AG04449 (cell line): ENCODE measurements around the gene SRGAP3.

Experiments
- CTCF ChIA-PET: fragments of 350-600 bp; formaldehyde crosslinking; extraction: SDS; loops from one replicate; lab custom pipeline; 2021; ENCODE audit warnings: antibody characterized with exemption; lab: Yijun Ruan, JAX
- POLR2A ChIA-PET: fragments of 400-600, 350-600 bp; formaldehyde crosslinking; extraction: SDS; loops from one replicate; lab custom pipeline; 2020; ENCODE audit warnings: antibody characterized with exemption, inconsistent platforms; lab: Yijun Ruan, JAX
- DNase-seq: peaks from one replicate; pipeline ENCODE4 v3.0.0-alpha.2; 2010; ENCODE audit warnings: low read depth, low spot score
- H3K4me3 ChIP-seq: 2 replicates; pipeline ENCODE4 v1.5.1; 2011; ENCODE audit warnings: low read depth, mild to moderate bottlenecking, control low read depth, low read length
- TF ChIP-seq, protein P1 (sequence below): IDR thresholded peaks from one replicate; pipeline ENCODE4 v1.5.1; 2011; ENCODE audit warnings: mild to moderate bottlenecking, moderate library complexity, low read length, control low read depth, inconsistent platforms; ENCODE audit not compliant: insufficient read depth; ENCODE audit errors: missing control alignments

Gene SRGAP3

DNA sequence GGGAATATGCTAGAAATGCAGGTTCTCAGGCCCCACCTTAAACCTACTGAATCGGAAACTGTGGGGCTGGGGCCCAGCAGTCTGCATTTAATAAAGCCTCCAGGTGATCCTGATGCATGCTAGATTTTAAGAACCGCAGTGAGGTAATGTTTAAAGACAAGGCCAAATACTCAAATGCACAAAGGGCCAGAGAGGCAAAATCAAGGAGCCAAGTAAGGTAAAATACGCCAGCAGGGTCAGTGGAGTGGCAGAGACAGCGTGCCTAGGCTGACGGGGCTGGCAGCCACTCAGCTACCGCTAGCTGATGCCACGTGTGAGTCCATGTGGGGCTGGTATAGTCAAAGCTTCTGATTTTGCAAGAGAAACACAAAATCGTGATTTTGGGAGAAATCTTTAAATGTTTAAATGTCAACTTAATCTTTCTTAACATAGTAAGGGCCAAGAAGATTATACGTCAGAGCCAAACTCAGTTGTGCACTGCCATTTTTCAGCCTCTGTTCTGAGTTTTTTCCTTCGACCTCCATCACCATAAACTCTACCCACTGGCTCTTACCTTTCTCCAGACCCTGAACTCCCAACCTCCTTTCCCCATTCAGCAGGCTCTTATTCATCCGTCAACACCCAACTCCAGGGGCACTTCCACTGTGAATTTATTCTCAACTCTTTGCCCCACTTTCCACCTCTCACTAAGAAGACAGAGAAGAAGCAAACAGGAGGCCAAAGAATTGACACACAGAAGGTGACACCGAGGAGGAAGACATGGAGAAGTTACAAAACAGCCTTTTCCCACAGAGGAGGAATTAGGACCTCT, 149.5 kb downstream of the SRGAP3 start:
- H3K4me3 ChIP-seq = no peak overlapping the region
- no peak for DNase-seq
- ChIA-PET POLR2A (no interaction called here), CTCF (no interaction called here)
- TF ChIP-seq, protein P1, sequence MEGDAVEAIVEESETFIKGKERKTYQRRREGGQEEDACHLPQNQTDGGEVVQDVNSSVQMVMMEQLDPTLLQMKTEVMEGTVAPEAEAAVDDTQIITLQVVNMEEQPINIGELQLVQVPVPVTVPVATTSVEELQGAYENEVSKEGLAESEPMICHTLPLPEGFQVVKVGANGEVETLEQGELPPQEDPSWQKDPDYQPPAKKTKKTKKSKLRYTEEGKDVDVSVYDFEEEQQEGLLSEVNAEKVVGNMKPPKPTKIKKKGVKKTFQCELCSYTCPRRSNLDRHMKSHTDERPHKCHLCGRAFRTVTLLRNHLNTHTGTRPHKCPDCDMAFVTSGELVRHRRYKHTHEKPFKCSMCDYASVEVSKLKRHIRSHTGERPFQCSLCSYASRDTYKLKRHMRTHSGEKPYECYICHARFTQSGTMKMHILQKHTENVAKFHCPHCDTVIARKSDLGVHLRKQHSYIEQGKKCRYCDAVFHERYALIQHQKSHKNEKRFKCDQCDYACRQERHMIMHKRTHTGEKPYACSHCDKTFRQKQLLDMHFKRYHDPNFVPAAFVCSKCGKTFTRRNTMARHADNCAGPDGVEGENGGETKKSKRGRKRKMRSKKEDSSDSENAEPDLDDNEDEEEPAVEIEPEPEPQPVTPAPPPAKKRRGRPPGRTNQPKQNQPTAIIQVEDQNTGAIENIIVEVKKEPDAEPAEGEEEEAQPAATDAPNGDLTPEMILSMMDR = no peak

DNA sequence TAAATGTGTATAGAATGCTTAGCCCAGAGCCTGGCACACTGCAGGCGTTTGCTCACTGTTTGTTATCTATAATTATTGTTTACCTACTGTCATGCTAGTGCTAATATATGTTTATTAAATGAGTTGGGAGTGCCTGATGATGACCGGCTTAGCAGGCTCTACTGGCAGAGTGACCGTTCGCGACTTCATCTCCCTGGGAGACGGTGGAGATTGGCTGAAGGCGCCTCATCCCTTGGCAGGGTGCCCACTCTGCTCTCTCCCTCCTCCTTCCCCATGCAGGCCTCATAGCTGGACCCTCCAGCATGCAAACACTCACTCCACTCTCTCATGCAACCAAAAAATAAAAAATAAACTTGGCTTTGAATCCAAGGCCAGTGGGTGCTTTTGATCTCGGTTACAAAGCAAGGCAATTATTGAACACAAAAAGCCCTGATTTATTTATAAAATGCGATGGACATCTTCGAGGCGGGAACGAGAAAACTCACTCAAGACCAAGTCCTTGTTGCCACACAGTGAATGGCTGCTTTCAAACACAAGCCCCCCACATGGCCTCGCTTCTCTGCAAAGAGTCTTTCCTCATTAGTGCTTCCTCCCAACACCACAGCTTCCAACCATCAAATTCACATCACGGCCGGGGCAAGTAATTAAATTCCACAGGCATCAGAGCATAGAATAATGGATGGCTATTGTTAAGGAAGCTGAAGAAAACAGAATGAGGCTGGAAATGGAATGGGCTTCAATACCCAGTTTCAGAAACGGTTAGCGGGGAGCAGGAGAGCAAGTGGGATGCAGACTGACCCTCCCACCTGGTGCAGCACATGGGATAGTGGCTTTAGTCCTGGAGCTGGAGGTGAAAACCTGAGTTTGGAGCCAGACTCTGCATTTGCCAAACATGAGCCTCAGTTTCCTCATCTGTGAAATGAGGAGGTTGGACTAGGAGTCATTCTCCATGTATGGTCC, 150.4 kb downstream of the SRGAP3 start:
- ChIA-PET CTCF (no interaction called here), POLR2A (no interaction called here)
- TF ChIP-seq, protein P1 = no peak
- H3K4me3 ChIP-seq = no peak overlapping the region
- DNase-seq = no peak

DNA sequence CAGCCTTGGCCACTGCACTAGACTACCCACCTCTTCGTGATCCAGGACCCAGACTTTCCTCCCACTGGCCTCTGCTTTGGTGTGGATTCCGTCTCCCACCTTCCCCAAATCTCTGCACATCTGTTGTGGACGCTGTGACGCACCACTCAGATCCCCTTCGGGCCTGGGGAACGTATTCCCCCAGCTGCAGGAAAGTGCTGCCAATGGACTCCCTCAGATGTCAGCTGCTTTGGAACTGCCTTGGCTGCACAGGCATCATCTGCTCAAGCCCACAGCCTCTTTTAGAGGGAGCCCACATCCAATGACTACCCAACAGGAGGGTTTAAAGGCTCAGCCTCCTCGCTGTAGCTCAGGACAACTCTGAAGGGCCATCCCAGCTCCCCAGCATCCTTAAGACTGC, 152.0 kb downstream of the SRGAP3 start:
- no peak for DNase-seq
- TF ChIP-seq, protein P1 = no peak
- ChIA-PET CTCF (no interaction called here), POLR2A (no interaction called here)
- H3K4me3 ChIP-seq = no peak overlapping the region

DNA sequence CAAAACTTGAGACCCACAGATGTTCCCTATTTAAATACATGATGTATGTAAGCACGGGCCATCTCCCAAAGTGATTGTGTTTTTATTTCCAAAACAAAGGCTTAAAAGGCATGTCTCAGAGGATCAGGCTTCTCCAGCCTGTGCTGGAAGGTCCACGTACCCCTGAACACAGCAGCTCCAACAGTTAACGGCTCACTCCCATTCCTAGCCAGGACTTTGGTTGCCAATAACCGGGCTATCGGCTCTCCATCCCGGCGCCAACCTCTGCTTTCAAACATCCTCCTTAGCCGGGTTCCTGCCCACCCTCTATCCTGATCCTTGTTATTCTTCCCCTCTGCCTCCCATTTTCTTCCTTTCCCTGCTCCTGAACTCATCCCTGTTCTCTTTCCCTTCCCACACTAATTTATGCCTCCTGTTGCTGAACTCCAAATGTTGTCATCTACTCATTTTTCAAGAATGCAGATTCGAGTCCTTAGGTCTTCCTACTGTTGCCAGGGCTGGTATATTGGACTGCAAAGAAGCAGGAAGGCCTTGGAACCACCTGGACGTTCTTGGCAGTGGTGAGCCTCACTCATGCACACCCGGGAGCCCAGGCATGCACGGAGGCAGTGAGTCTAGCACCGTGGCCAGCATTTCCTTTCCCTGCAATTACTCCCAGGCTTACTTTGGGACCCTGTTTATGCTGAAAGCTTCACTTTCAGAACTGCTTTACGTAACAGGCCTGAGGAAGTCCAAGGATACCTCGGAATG, 157.8 kb downstream of the SRGAP3 start:
- POLR2A ChIA-PET = no interaction called here
- no peak overlapping the region for H3K4me3 ChIP-seq
- CTCF ChIA-PET = no interaction called here
- TF ChIP-seq, protein P1 = no peak
- no peak for DNase-seq

DNA sequence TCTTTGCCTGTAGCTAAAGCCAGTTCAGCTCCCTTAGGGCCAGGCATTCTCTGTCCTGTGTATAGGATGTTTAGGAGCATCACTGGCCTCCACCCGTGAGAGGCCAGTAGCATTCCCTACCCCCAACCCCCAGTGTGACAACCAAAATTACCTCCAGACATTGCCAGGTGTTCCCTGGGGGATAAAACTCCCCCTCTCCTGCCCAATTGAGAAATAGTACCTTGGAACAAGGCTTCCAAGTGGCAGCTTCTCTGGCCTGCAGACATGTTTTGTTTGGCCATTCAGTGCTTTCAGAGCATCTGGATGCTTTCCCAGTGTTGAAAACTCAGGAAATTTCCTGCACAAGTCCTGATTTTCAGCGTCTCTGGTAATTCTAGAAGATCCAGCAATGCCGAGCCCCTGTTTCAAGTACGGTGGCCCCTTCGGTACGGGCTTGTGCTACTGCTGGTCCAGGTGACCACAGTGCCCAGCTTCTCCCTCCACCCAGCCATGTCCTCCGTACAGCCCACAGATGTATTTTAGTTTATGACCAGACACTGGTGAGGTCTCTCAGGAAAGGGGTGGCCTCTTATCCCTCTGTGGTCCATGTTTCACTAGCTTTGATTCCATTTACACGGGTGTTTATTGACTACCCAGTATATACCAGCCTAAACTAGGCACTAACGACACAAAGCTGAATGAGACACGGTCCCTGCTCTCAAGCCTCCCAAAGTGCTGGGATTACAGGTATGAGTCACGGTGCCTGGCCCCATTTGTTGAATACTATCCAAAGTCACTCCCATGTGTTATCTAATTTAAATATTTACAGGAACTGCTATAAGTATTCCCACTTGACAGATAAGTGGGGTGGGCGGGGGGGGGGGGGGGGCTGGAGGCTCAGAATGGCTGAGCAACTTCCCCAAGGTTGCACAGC, 160.7 kb downstream of the SRGAP3 start:
- TF ChIP-seq, protein P1 = no peak
- ChIA-PET POLR2A (no interaction called here), CTCF (no interaction called here)
- DNase-seq = no peak
- no peak overlapping the region for H3K4me3 ChIP-seq
